ENCODE data around the gene FBLN5.

- TF ChIP-seq CTCF (conservative IDR thresholded peaks at IDR 0.05 in 1 of 2, IDR thresholded peaks at IDR 0.05 in 1 of 2; ENCODE audit: low read depth in 1 of 2, low read length in 2 of 2) (no peak), EZH2 (IDR thresholded peaks at IDR 0.05; ENCODE audit: low read length, missing control alignments) (no peak)
Observed at GRCh38 chr14:91860238-91860637, 87.3 kb downstream of the FBLN5 start.

Measured in fibroblast of lung (primary cell).